GM12801 (cell line): ENCODE results near the gene ZC3H12A.

ENCODE experiments used
- CTCF ChIP-seq: IDR thresholded peaks from one replicate; pipeline ENCODE4 v1.5.1; 2011; ENCODE audit warnings: control low read depth; ENCODE audit not compliant: insufficient read length; ENCODE audit errors: extremely low read depth

Gene ZC3H12A

DNA sequence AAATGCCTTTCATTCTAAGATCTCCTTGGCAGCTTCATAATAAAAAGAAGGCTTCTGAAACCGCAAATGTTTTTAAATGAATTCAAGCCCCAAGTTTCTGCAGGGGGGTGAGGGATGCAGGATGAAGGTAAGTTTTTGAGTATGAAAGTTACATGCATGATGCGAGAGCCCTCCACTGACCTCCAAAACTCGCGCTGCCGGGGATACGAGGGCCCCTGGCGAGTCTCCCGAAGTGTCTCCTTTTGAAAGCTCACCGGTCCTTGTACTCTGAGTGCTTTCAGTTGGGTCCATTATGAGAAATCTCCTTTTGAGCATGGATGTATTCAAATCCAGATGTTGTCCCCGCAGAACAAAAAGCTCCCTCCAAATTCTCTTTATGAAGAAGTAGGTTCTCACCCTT is 18.9 kb upstream of the ZC3H12A start:
- no peak for TF ChIP-seq CTCF

DNA sequence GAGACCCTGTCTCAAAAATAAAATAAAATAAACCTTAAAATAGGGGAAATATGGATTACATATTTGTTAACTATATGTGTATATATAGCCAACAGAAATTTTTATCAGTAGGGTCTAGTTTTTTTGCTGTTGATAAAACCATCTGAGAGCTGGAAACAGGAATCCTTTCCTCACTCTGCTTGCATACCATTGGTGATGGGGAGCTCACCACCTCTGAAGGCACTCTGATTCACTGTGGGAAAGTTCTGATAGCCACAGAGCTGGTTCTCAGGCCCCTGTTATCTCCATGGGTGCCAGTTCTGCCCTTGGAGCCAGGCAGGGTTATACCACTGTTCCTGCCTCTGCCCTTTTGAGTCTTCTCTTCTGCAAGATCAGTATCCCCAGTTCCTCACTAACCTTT is 17.8 kb upstream of the ZC3H12A start:
- no peak for TF ChIP-seq CTCF

GRCh38 chr1:37458551-37458950 is 15.8 kb upstream of the ZC3H12A start:
- no peak for TF ChIP-seq CTCF

DNA sequence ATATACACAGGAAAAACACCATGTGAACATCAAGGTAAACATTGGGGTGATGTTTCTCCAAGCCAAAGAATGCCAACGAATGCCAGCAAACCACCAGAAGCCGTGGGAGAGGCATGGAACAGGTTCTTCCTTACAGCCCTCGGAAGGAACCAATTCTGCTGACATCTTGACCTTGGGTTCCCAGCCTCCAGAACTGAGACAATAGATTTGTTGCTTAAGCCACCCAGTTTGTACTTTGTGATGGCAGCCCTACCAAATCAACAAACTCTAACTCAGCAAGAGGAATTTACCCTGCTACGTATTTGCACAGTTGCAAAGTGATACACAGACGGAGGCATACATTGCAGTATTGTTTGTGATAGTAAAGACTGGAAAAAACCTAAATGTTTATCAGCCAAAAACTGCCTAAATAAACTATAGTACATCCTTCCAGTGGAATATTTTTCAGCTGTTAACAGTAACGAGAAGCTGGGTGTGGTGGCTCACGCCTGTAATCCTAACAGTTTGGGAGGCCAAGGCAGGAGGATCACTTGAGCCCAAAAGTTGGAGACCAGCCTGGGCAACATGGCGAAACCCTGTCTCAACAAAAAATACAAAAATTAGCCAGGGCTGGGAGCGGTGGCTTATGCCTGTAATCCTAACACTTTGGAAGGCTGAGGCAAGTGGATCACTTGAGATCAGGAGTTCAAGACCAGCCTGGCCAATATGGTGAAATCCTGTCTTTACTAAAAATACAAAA is 12.5 kb upstream of the ZC3H12A start:
- TF ChIP-seq CTCF, result no peak

DNA sequence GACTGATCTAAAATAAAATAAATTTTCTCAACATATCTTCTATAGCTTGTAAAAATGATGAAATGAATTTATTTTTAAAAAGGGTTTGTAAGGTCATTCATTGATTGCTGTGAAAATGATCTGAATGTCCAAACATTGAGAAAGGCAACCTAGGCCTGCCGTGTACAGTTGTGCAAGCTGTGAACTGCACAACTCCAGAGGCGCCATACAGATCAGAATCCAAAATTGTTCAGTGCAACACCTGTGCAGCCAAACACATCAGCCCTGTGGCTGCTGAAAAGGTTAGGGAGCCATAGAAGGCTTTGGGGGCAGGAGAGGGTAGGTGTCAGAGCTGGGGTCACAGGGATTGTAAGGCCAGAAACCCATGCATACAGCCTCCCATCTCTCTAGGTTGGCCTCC is 9.9 kb upstream of the ZC3H12A start:
- no peak for TF ChIP-seq CTCF

GRCh38 chr1:37465593-37466517 is 8.5 kb upstream of the ZC3H12A start:
- TF ChIP-seq CTCF, result no peak

DNA sequence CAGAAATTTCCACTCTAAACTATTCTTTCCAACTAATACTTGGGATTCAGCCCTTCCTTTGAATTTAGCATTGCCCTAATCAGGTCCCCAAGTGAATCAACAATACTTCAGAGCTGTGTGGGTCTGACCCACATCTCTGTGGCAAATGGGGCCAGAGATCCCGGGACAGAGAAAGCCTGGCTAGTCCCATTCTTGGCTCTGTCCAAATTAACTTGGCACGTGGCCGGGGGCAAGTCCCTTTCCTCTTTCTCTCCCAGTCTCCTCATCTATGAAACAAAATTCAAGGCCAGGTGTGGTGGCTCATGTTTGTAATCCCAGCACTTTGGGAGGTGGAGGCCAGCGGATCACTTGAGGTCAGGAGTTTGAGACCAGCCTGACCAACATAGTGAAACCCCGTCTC is 6.3 kb upstream of the ZC3H12A start:
- TF ChIP-seq CTCF, result no peak
